HEK293T (cell line): ENCODE data around the gene BICDL1.

ENCODE experiments used
- ARNT ChIP-seq: fragments of 450-650 bp; IDR thresholded peaks from 2 replicates; pipeline ENCODE4 v1.6.1; 2017; ENCODE audit warnings: mild to moderate bottlenecking
- BHLHE40 ChIP-seq: fragments of 450-650 bp; IDR thresholded peaks from 2 replicates; pipeline ENCODE4 v1.6.1; 2016; ENCODE audit warnings: mild to moderate bottlenecking, moderate library complexity, borderline replicate concordance
- CTBP1 ChIP-seq: fragments of 450-650 bp; IDR thresholded peaks from 2 replicates; pipeline ENCODE4 v1.6.1; 2016; ENCODE audit warnings: borderline replicate concordance
- FOXA1 ChIP-seq: fragments of 450-650 bp; IDR thresholded peaks from 2 replicates; pipeline ENCODE4 v1.6.1; 2016; ENCODE audit warnings: mild to moderate bottlenecking
- FOXK2 ChIP-seq: fragments of 450-650 bp; IDR thresholded peaks from 2 replicates; pipeline ENCODE4 v1.6.1; 2016; ENCODE audit warnings: mild to moderate bottlenecking
- FOXM1 ChIP-seq: fragments of 450-650 bp; IDR thresholded peaks from 2 replicates; pipeline ENCODE4 v1.6.1; 2017; ENCODE audit warnings: mild to moderate bottlenecking, borderline replicate concordance
- HDGF ChIP-seq: fragments of 450-650 bp; IDR thresholded peaks from 2 replicates; pipeline ENCODE4 v1.6.1; 2017; ENCODE audit warnings: antibody characterized with exemption, borderline replicate concordance
- L3MBTL2 ChIP-seq: fragments of 450-650 bp; conservative IDR thresholded peaks from 2 replicates; pipeline ENCODE4 v1.6.1; 2016; ENCODE audit warnings: mild to moderate bottlenecking
- LEF1 ChIP-seq: fragments of 450-650 bp; IDR thresholded peaks from 2 replicates; pipeline ENCODE4 v1.6.1; 2017; ENCODE audit warnings: mild to moderate bottlenecking, borderline replicate concordance
- PKNOX1 ChIP-seq: fragments of 450-650 bp; IDR thresholded peaks from 2 replicates; pipeline ENCODE4 v1.6.1; 2016
- SP1 ChIP-seq: fragments of 450-650 bp; IDR thresholded peaks from 2 replicates; pipeline ENCODE4 v1.6.1; 2017
- SUZ12 ChIP-seq: fragments of 450-650 bp; IDR thresholded peaks from 2 replicates; pipeline ENCODE4 v1.6.1; 2016; ENCODE audit warnings: mild to moderate bottlenecking
- ZNF384 ChIP-seq: fragments of 450-650 bp; IDR thresholded peaks from 2 replicates; pipeline ENCODE4 v1.6.1; 2016

GRCh38 chr12:120007272-120007671 is 18.2 kb downstream of the BICDL1 start:
- TF ChIP-seq FOXM1: no peak
- TF ChIP-seq L3MBTL2: no peak
- TF ChIP-seq ZNF384: no peak
- no peak for TF ChIP-seq BHLHE40
- no peak for TF ChIP-seq PKNOX1
- no peak for TF ChIP-seq SUZ12
- no peak for TF ChIP-seq FOXA1
- TF ChIP-seq FOXK2: no peak
- TF ChIP-seq SP1: no peak
- TF ChIP-seq CTBP1: no peak
- TF ChIP-seq ARNT: no peak
- TF ChIP-seq HDGF: no peak
- no peak for TF ChIP-seq LEF1
